ENCODE data around the gene PRPF18.
"Not testable (repeated sequence)": the region's sequence is repeated elsewhere in the genome, so short reads cannot be mapped to it uniquely, and the experiment has no call there.

Gene PRPF18

GRCh38 chr10:13586676-13587355 lies at the start of gene PRPF18:
Gene PRPF18 (plus strand): TSS chr10:13586965. CDS start chr10:13587087, 122 bp downstream.
- no peaks in the 10 kb centered on the region for H3K36me3 ChIP-seq (ENCODE audit: control insufficient read depth, insufficient read depth, low read length)
- H3K4me3 ChIP-seq (ENCODE audit: low read length), result peak within 1 kb of the TSS; percentile 96
- H3K9ac ChIP-seq (ENCODE audit: low read length), result peak within 1 kb of the TSS; percentile 39
- peaks cover 7% of the 10 kb centered on the region for H3K4me1 ChIP-seq (ENCODE audit: control insufficient read depth, insufficient read depth, low read length)
- no peaks in the 10 kb centered on the region for H3K27me3 ChIP-seq (ENCODE audit: control insufficient read depth, insufficient read depth, low read length)
- H3K27ac ChIP-seq (ENCODE audit: low read depth, low read length), result peak within 1 kb of the TSS; percentile 25

GRCh38 chr10:13537985-13538384 lies 48.8 kb upstream of the PRPF18 start:
- not testable (repeated sequence) for H3K27me3 ChIP-seq (ENCODE audit: control insufficient read depth, insufficient read depth, low read length); H3K36me3 ChIP-seq (ENCODE audit: control insufficient read depth, insufficient read depth, low read length); H3K27ac ChIP-seq (ENCODE audit: low read depth, low read length); H3K4me1 ChIP-seq (ENCODE audit: control insufficient read depth, insufficient read depth, low read length); H3K9ac ChIP-seq (ENCODE audit: low read length); H3K4me3 ChIP-seq (ENCODE audit: low read length)

- Histone ChIP-seq H3K36me3 (ENCODE audit: control insufficient read depth, insufficient read depth, low read length) (no peaks in the 10 kb centered on the region), H3K4me3 (ENCODE audit: low read length) (no peak overlapping the region), H3K27me3 (ENCODE audit: control insufficient read depth, insufficient read depth, low read length) (no peaks in the 10 kb centered on the region), H3K27ac (ENCODE audit: low read depth, low read length) (no peak overlapping the region), H3K4me1 (ENCODE audit: control insufficient read depth, insufficient read depth, low read length) (no peaks in the 10 kb centered on the region), H3K9ac (ENCODE audit: low read length) (no peak overlapping the region)
Observed at GRCh38 chr10:13542533-13542932, 44.2 kb upstream of the PRPF18 start.

- no peak overlapping the region for H3K27ac ChIP-seq (ENCODE audit: low read depth, low read length)
- H3K4me1 ChIP-seq (ENCODE audit: control insufficient read depth, insufficient read depth, low read length), result no peaks in the 10 kb centered on the region
- H3K36me3 ChIP-seq (ENCODE audit: control insufficient read depth, insufficient read depth, low read length), result no peaks in the 10 kb centered on the region
- H3K9ac ChIP-seq (ENCODE audit: low read length), result no peak overlapping the region
- no peak overlapping the region for H3K4me3 ChIP-seq (ENCODE audit: low read length)
- no peaks in the 10 kb centered on the region for H3K27me3 ChIP-seq (ENCODE audit: control insufficient read depth, insufficient read depth, low read length)
Observed at GRCh38 chr10:13550802-13551201, 36.0 kb upstream of the PRPF18 start.

GRCh38 chr10:13555884-13556510 lies 30.8 kb upstream of the PRPF18 start:
- Histone ChIP-seq H3K27me3 (ENCODE audit: control insufficient read depth, insufficient read depth, low read length) (no peaks in the 10 kb centered on the region), H3K9ac (ENCODE audit: low read length) (no peak overlapping the region), H3K4me3 (ENCODE audit: low read length) (no peak overlapping the region), H3K36me3 (ENCODE audit: control insufficient read depth, insufficient read depth, low read length) (no peaks in the 10 kb centered on the region), H3K4me1 (ENCODE audit: control insufficient read depth, insufficient read depth, low read length) (no peaks in the 10 kb centered on the region), H3K27ac (ENCODE audit: low read depth, low read length) (no peak overlapping the region)

- Histone ChIP-seq H3K36me3 (ENCODE audit: control insufficient read depth, insufficient read depth, low read length) (no peaks in the 10 kb centered on the region), H3K4me1 (ENCODE audit: control insufficient read depth, insufficient read depth, low read length) (no peaks in the 10 kb centered on the region), H3K4me3 (ENCODE audit: low read length) (no peak overlapping the region), H3K9ac (ENCODE audit: low read length) (no peak overlapping the region), H3K27ac (ENCODE audit: low read depth, low read length) (no peak overlapping the region), H3K27me3 (ENCODE audit: control insufficient read depth, insufficient read depth, low read length) (no peaks in the 10 kb centered on the region)
Observed at GRCh38 chr10:13559124-13559700, 27.6 kb upstream of the PRPF18 start.

GRCh38 chr10:13560597-13560996 lies 26.2 kb upstream of the PRPF18 start:
- Histone ChIP-seq H3K4me3 (ENCODE audit: low read length) (no peak overlapping the region), H3K9ac (ENCODE audit: low read length) (no peak overlapping the region), H3K36me3 (ENCODE audit: control insufficient read depth, insufficient read depth, low read length) (no peaks in the 10 kb centered on the region), H3K4me1 (ENCODE audit: control insufficient read depth, insufficient read depth, low read length) (no peaks in the 10 kb centered on the region), H3K27ac (ENCODE audit: low read depth, low read length) (no peak overlapping the region), H3K27me3 (ENCODE audit: control insufficient read depth, insufficient read depth, low read length) (no peaks in the 10 kb centered on the region)

GRCh38 chr10:13563481-13564445 lies 23.0 kb upstream of the PRPF18 start:
- no peak overlapping the region for H3K4me3 ChIP-seq (ENCODE audit: low read length)
- H3K27me3 ChIP-seq (ENCODE audit: control insufficient read depth, insufficient read depth, low read length), result no peaks in the 10 kb centered on the region
- no peak overlapping the region for H3K9ac ChIP-seq (ENCODE audit: low read length)
- no peaks in the 10 kb centered on the region for H3K4me1 ChIP-seq (ENCODE audit: control insufficient read depth, insufficient read depth, low read length)
- H3K27ac ChIP-seq (ENCODE audit: low read depth, low read length), result no peak overlapping the region
- no peaks in the 10 kb centered on the region for H3K36me3 ChIP-seq (ENCODE audit: control insufficient read depth, insufficient read depth, low read length)

- H3K9ac ChIP-seq (ENCODE audit: low read length), result no peak overlapping the region
- H3K4me3 ChIP-seq (ENCODE audit: low read length), result no peak overlapping the region
- H3K4me1 ChIP-seq (ENCODE audit: control insufficient read depth, insufficient read depth, low read length), result no peaks in the 10 kb centered on the region
- H3K27ac ChIP-seq (ENCODE audit: low read depth, low read length), result no peak overlapping the region
- no peaks in the 10 kb centered on the region for H3K27me3 ChIP-seq (ENCODE audit: control insufficient read depth, insufficient read depth, low read length)
- no peaks in the 10 kb centered on the region for H3K36me3 ChIP-seq (ENCODE audit: control insufficient read depth, insufficient read depth, low read length)
Observed at GRCh38 chr10:13564576-13564975, 22.2 kb upstream of the PRPF18 start.

GRCh38 chr10:13567030-13567429 lies 19.7 kb upstream of the PRPF18 start:
- no peak overlapping the region for H3K27ac ChIP-seq (ENCODE audit: low read depth, low read length)
- H3K4me3 ChIP-seq (ENCODE audit: low read length), result no peak overlapping the region
- H3K36me3 ChIP-seq (ENCODE audit: control insufficient read depth, insufficient read depth, low read length), result no peaks in the 10 kb centered on the region
- no peak overlapping the region for H3K9ac ChIP-seq (ENCODE audit: low read length)
- no peaks in the 10 kb centered on the region for H3K4me1 ChIP-seq (ENCODE audit: control insufficient read depth, insufficient read depth, low read length)
- H3K27me3 ChIP-seq (ENCODE audit: control insufficient read depth, insufficient read depth, low read length), result no peaks in the 10 kb centered on the region

- H3K27me3 ChIP-seq (ENCODE audit: control insufficient read depth, insufficient read depth, low read length), result no peaks in the 10 kb centered on the region
- H3K36me3 ChIP-seq (ENCODE audit: control insufficient read depth, insufficient read depth, low read length), result no peaks in the 10 kb centered on the region
- no peak overlapping the region for H3K27ac ChIP-seq (ENCODE audit: low read depth, low read length)
- H3K4me3 ChIP-seq (ENCODE audit: low read length), result no peak overlapping the region
- no peak overlapping the region for H3K9ac ChIP-seq (ENCODE audit: low read length)
- no peaks in the 10 kb centered on the region for H3K4me1 ChIP-seq (ENCODE audit: control insufficient read depth, insufficient read depth, low read length)
Observed at GRCh38 chr10:13571541-13571940, 15.2 kb upstream of the PRPF18 start.

- Histone ChIP-seq H3K27ac (ENCODE audit: low read depth, low read length) (no peak overlapping the region), H3K4me3 (ENCODE audit: low read length) (no peak overlapping the region), H3K36me3 (ENCODE audit: control insufficient read depth, insufficient read depth, low read length) (no peaks in the 10 kb centered on the region), H3K4me1 (ENCODE audit: control insufficient read depth, insufficient read depth, low read length) (no peaks in the 10 kb centered on the region), H3K27me3 (ENCODE audit: control insufficient read depth, insufficient read depth, low read length) (no peaks in the 10 kb centered on the region), H3K9ac (ENCODE audit: low read length) (no peak overlapping the region)
Observed at GRCh38 chr10:13573960-13574359, 12.8 kb upstream of the PRPF18 start.

Measured in rectal smooth muscle tissue (tissue), 1 donor.